Keratinocyte (primary cell): Measurements from ENCODE around the gene GOT1.

Experiments
- EZH2 ChIP-seq: IDR thresholded peaks from one replicate; pipeline ENCODE4 v1.6.1; 2012; ENCODE audit warnings: inconsistent platforms, mild to moderate bottlenecking, low read length, moderate library complexity
- TF ChIP-seq, protein P1 (sequence below), 3 experiments: IDR thresholded peaks in 1 of 3; conservative IDR thresholded peaks in 1 of 3; optimal IDR thresholded peaks in 1 of 3; 2 replicates in 2 of 3; 3 replicates in 1 of 3; pipeline versions ENCODE3 to v1.5.1; 2011; ENCODE audit warnings: low read length in 3 of 3, mild to moderate bottlenecking in 3 of 3, moderate library complexity in 2 of 3, control low read depth in 1 of 3, inconsistent platforms in 1 of 3; ENCODE audit not compliant: insufficient read depth in 2 of 3; ENCODE audit errors: extremely low read depth in 1 of 3

DNA sequence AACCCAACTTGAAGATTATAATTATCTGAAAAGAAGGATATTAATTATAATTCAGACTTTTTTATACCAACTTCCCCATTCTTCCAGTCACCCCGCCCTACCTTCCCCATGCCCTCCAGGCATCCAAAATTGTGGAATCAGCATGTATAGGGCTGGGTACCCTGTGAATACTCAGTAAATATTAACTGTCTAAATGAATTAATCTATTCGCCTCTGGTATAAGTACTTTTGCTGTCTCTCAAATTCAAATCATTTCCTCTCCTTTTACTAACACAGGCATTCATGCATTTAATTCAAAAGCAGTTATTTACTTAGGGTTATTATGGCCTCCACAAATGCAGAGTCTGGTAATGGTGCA, 26.5 kb upstream of the GOT1 start:
- TF ChIP-seq EZH2: no peak
- TF ChIP-seq, protein P1, sequence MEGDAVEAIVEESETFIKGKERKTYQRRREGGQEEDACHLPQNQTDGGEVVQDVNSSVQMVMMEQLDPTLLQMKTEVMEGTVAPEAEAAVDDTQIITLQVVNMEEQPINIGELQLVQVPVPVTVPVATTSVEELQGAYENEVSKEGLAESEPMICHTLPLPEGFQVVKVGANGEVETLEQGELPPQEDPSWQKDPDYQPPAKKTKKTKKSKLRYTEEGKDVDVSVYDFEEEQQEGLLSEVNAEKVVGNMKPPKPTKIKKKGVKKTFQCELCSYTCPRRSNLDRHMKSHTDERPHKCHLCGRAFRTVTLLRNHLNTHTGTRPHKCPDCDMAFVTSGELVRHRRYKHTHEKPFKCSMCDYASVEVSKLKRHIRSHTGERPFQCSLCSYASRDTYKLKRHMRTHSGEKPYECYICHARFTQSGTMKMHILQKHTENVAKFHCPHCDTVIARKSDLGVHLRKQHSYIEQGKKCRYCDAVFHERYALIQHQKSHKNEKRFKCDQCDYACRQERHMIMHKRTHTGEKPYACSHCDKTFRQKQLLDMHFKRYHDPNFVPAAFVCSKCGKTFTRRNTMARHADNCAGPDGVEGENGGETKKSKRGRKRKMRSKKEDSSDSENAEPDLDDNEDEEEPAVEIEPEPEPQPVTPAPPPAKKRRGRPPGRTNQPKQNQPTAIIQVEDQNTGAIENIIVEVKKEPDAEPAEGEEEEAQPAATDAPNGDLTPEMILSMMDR (optimal IDR thresholded peaks at IDR 0.05 in 1 of 3, IDR thresholded peaks at IDR 0.05 in 1 of 3, conservative IDR thresholded peaks at IDR 0.05 in 1 of 3; ENCODE audit: extremely low read depth in 1 of 3, insufficient read depth in 2 of 3, low read length in 3 of 3): no peak
